HG02610 (cell line): ENCODE data around the gene SAMD4B.

Experiments
- ATAC-seq: cut with Tn5 transposase; IDR thresholded peaks from one replicate; pipeline ENCODE4 v1.9.1; 2021; ENCODE audit warnings: mild to moderate bottlenecking, moderate library complexity; ENCODE audit not compliant: unreplicated experiment

SAMD4B gene

DNA sequence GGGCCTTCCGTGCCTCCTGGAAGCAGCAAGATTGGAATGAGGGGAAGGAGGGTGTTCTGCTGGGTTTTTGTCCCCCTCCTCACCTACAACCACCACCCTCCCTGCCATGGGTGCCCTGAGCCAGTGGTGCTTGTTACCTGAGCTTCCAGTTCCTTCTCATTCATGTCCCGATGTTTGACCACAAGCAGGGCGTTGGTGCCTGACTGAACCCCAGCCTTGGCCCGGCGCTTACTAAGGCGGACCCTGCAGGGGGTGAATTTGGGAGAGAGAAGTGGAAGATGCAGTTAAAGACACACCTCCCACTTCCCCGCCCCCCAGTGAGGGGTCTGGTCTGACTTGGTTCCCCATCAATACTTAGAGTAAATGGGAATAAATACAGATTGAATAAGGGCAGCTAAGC is 44.3 kb downstream of the SAMD4B start:
- no peak for ATAC-seq

DNA sequence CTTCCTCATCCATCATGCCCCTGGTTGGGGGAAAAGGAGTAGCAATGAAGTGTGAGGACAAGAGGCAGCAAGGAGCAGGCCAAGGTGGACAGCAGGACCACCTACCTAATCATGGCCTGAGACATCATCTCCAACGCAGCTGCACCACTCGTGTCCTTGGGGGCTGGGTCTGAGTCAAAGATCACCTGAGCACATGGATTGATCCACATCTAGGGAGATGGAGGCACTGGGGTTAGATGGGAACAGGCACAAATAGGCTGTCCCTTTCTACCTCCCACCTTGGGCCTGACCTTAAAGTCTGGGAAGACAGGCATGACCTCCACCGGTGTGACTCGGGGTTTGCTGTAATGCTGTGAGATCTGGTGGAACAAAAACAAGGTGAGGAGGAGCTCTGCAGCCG is 46.4 kb downstream of the SAMD4B start:
- ATAC-seq: no peak

DNA sequence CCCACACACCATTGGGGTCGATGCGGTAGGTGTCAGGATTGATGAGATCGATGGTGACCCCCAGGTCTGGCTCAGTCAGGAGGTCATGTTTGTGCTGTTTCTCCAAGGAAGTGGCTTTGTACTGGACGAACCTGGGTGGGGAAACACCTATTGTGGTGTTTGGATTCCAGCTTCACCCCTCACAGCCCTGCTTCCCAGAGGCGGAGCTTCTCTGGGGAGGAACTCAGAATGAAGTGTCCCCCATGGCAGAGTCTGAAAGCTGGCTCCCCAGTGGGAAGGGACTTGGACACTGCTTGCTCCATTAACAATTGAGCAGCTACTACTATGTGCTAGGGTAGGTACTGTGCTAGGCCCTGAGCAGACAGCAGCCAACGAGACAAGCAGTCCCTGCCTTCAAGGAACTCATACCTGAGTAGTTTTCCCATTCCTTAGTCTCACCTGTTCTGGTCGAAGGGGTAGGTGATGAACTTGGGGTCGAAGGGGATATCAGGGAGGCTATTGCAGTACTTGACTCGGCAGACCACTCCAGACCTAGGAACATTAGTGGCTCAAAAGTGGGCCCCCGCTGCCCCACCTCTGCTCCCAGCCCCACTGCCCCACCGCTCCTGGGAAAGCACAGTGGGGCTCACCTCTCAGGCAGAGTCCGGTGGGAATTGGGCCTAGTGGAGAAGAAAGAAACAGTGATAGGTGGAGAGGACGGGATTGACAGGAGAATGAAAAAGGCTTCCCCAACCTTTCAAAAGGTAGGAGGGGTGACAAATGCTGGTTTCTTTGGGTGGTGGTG is 47.6 kb downstream of the SAMD4B start:
- ATAC-seq: no peak

DNA sequence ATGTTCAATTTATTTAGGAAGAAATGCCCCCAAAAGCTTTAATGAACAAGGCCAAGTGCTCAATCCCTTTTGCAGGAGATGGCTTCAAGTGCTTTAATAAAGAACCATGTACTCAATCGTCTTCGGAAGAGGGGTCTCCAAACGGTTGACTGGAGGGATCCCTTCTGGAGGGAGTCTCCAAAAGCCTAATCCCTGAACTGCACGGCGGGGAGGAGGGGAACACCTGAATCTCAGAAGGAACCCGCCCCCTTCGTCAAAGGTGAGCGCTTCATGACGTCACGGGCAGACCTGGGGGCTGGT is 48.2 kb downstream of the SAMD4B start:
- ATAC-seq: no peak

DNA sequence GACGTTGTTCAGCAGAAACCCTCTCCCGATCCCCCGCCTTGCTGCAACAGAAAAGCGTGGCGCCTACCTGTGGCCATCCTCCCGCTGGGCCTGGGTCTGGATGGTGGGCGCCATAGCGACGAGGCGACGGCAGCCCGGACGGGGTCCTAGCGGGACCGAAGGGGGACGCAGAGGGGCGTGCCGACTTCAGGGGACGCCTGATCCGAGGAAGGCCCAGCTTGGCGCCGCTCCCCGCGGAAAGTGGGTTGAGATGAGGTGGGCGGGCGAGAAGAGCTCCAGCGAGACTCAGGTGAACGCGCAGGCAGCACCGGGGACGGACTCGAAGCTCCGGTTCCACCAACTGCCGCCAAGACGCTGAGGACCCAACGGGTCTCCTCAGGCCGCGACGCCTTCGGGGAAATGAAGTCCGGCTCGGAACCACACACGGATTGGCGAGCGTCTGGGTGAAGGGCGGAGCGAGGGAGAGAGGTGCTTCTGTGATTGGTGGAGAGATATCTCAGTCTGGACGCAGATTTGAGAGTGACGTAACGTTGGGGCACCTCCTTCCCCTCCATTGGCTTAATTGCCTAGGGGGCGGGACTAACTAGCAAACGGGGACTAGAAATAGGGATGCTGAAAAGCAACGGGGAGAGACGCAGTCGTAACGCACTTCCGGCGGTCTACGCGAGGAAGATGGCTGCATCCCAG is 48.7 kb downstream of the SAMD4B start, which contains the start of the genes MED29 and PAF1:
Gene MED29 (plus strand): TSS at position 628 of the 687 bp plus-strand sequence. CDS start 45 bp downstream, at position 673.
Gene PAF1 (minus strand): TSS at position 356 of the 687 bp plus-strand sequence. CDS start 242 bp downstream, at position 114.
- peak; percentile 92 for ATAC-seq

DNA sequence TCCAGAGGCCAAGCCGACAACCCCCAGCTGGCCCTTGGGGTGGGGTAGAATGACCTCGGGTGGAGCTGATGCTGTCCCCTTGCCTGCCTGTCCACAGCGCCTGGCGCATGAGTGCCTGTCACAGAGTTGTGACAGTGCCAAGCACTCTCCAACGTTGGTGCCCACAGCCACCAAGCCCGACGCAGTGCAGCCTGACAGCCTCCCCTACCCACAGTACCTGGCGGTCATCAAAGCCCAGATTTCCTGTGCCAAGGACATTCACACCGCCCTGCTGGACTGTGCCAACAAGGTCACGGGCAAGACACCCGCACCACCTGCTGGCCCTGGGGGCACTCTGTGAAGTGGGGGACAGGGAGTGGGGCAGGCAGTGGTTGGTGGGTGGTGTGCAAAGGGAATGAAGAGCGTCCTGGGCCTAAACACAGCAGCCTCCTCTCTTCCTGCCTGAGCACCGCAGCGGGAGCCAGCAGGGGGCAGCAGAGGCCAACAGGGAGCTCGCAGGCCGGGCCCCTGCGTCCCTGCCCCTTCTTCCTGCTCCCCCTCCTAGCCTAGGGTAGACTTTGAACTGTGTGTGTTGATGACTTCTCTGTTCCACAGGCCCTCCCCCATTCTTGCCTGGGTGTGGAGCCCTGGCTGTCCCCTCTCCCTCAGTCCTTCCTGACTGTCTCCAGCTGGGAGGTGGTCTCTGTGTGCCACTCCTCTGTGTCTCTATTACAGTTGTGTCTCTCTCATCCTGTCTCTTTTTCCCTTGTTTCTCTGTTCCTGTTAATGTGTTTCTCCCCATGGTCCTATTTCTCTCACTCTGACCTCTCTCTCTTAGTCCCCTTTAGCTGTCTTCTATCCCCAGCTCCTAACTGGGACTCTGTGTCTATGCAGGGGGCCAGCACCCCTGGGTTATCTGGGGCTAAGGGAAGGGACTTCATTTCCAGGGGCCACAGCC is 55.4 kb downstream of the SAMD4B start:
- ATAC-seq: peak; percentile 36

DNA sequence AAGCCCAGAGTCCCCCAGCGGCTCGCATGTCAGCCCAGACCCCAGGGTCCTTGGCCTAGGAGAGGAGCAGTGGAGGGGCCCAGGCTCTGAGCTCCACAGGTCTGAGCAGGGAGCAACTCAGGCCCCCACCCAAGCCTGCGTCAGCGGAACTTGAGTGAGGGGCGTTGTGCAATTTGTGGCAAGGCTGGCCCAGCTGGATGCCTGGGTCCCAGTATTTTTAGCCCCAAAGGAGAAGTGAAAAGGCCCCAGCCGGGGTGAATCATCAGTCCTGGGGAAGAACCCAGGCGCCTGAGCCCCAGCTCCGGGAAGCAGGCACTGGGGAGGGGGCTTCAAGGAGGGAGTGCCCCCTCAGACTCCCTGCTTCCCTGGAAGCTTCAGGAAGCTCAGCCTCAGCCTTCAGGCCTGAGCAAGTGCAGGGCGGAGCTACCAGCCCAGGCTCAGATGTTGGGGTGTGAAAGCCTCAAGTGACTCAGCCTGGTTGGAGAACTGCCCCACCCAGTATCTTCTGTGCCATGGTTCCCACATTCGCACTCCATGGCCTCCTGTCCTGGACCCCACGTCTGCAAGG is 56.2 kb downstream of the SAMD4B start:
- no peak for ATAC-seq

DNA sequence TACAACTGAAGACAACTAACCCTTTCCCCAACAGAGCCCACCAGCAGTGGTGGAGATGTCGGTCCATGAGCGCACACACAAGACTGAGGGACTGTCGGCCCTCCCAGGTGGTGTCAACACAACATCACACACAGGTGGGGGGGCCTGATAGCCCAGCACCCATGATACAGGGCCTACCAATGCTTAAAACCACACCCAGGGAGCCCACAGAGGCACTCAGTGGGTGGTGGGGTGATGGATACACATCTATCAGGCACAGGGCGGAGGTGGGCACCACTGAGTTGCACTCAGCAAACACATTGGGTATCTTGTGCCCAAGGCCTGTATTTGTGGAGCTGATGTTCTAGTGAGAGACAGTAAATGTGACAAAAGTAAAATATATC is 57.4 kb downstream of the SAMD4B start:
- ATAC-seq: no peak

DNA sequence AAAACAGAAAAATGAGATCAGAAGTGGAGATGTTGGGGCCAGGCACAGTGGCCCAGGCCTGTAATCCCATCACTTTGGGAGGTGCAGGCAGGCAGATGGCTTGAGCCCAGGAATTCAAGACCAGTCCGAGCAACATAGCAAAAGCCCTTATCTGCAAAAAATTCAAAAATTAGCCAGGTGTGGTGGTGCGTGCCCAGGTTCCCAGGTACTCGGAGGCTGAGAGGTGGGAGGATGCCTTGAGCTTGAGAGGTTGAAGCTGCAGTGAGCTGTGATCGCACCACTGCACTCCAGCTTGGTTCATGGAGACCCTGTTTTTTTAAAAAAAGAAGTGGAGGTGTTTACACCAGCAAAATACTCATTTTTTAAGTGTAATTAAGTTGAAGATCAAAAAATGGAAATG is 57.8 kb downstream of the SAMD4B start:
- ATAC-seq: no peak

DNA sequence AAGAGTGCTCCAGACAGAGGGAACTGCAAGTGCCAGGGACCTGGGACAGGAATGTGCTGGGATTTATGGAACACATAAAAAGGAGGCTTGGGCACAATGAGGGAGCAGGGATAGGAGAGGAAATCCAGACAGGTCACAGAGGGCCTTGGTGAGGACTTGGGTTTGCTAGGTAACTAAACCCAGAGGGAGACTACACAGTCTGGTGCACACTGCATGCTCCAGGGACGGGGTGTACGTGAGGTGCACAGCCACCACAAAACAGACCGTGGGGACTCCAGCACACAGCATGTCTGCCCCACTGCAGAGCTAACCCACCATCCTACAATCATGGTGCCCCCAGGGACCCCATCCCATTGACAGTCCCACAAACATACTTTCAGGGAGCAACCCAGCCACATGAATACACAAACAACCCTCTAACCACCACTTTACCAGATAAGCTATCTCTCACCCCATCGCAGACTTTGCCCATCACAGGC is 58.9 kb downstream of the SAMD4B start:
- ATAC-seq: peak; percentile 10

DNA sequence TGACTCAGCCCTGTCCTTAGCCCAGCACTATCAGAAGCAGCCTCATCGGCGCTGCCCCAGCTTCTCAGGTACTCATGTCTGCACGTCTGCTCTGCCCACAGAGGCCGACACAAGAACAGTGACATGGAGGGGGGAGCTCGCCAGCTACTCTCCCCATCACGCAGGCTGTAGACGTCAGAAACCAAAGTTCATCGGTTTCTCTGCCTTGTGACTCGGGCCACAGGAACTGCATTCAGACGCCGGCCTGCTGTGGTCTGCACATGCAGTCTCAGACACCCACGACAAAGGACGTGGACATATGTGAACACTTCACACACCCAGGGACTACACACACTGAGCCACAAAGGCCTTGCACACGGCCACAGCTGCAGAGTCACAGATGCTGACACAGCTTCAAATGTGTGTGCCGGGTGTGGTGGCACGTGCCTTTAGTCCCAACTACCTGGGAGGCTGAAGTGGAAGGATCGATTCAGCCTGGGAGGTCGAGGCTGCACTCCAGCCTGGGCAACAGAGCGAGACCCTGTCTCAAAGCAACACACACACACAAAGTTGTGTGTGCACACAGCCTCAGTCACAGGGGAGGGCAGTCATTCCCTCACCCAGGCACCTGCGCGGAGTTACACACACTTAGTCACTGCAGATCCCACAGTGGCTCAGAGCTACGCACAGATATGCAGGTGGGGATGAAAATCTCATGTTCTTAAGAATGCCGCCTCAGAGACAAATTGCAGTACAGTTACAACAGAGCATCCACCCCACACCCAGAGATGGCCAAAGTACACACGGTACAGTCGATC is 59.5 kb downstream of the SAMD4B start:
- ATAC-seq: peak; percentile 20

DNA sequence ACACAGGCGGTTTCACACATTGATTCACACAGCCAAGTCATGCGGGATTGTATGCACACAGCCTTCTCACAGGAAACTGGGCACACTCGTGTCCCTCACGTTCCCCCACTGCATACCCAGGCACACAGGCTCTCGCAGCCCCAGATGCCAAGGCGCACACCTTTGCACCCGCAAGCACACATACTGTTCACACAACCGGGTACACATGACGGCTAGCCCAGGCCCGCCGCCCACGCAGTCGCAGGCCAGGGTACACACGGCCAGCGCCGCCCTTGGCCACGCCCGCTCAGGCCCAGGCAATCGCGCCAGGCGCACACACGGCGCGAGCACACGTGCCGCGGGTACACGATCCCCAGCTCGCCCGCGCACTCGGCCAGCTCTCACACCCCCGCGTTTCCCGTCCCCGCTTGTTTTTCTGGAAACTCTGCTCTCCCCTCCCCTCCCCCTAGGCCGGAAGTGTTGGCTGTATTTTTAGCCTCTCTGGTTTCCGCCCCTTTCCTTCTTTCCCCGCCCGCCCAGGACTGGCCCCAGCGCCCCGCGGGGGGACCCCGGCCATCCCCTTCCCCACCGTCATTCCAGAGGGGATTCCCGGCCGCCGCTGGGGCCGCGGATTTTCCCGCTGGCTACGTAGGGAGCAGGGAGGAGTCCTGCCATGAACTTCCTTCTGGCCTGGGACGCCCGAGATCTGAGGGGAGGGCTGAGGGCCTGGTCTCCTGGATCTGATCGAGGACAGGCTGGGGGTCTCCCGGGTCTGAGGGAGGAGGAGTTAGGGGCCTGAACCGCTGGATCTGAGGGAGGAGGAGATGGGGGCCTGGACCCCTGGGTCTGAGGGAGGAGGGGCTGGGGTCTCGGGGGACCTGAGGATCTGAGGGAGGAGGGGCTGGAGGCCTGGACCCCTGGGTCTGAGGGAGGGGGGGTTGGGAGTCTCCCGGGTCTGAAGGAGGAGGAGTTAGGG is 60.4 kb downstream of the SAMD4B start:
- ATAC-seq: no peak

DNA sequence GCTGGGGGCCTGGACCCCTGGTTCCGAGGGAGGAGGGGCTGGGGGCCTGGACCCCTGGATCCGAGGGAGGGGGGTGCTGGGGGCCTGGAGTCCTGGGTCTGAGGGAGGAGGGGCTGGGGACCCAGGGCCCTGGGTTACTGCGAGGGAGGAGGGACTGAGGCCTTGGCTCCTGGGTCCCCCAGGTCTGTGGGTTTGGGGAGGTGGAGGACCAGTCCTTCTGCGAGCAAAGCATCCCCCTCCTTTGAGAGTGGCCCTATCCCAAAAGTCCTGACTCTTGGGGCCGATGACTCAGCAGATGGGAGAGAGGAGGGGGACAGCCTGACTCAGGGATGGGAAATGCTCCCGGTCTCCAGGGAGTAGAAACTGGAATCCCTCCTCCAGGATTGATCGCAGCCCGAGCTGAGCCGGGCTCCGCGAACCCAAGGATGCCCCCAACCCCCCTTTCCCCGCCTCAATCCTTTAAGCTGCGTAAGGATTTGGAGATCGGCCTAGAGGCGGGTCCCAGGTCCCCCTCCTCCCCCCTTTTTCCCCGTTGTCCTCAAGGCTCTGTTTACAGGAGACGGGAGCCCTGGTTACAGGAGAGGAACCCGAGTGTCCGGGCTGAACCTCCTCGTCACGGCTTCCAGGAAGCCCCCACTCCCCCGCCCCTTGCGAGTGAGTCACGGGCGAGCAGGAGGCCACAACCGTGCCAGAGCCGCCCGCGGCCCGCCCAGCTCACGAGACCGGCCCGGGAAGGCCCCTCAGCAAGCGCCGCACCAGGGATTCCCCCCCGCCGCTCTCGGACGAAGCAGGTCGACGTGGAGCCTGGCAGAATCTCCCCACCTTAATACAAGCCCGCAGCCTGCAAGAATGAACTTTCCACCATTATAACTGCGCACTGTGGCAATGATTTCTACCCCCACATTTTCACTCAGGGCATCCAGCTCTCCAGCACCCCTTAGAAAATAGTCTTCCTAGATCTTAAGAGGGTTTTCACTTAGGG is 61.4 kb downstream of the SAMD4B start:
- no peak for ATAC-seq

DNA sequence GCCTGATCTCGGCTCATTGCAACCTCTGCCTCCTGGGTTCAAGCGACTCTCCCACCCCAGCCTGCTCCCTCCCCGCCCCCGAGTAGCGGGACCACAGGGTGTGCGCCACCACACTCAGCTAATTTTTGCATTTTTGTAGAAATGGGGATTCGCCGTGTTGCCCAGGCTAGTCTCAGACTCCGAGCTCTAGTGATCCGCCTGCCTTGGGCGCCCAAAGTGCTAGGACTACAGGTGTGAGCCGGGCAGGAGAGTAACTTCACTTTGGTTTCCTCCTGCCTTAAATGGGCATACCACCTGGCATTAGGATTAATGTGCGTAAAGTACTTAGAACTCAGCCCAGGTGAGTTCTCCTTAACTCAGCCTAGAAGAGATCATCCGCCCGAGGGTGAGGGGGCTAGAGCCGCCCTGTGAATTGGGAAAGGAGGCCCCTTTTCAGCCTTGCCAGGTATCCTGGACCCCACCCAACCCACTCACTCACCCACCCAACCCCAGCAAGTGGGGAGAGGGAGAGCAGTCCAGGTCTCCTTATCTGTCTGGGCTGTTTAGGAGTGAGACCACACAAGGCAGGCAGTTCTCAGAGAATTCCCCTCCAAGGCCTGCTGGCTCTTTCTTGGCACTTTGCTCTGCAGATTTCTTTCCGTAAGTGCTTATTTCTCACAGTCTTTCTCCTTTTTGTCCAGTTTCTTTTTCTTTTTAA is 63.2 kb downstream of the SAMD4B start:
- no peak for ATAC-seq

DNA sequence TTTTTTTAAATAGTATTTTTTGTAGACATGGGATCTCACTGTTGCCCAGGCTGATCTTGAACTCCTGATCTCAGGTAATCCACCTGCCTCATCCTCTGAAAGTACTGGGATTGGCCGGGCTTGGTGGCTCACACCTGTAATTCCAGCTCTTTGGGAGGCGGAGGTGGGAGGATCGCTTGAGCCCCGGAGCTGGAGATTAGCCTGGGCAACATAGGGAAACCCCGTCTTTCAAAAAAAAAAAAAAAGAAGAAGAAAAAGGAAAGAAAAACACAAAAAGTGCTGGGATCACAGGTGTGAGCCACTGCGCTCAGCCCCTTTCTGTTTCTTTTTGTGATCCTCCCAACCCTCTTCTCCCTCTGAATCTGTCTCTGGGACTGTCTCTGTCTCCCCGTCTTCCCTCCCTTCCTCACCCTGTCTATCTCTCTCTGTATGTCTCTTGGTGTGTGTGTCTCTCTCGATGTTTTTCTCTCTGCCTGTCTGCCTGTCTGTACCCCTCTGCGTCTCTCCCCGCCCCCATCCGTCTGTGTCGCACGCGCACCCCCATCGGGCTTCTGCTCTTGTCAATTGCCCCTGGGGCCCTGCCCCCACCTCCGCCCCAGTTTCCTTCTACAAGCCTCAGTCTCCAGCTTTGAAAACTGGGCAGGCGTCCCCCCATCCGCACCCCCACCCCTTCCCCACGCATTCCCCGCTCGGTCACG is 63.9 kb downstream of the SAMD4B start:
- no peak for ATAC-seq

DNA sequence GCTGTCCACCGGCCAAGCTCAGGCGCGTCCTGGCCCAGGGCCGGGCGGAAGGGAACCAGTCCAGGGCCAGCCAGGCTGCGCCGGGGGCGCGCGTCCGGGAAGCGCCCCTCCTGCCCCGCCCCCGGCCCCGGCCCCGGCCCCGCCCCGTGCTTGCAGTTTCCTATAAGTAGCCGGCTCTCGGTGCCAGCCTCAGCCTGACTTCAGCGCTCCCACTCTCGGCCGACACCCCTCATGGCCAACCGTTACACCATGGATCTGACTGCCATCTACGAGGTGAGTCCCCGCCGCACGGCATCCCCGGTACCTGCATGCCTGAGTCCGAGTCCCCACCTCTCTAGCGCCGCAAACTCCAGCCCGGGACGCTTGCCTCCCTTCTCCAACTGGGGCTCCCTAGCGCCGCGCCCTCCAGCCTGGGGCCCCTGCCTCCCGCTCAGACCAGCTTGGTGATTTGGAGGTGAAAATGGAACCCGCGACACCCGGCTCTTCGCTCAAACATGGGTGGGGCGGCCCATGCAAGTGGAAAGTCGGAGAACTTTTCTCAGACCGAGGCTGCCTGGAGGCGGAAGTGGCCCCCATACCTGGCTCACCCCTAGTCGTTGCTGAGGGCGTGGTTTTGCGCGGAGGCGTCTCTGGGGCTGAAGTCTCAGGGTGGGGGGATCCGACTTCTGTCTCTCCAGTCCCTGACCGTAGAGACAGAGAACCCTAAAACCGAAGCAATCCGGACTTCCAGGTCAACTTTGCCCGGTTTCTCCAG is 64.6 kb downstream of the SAMD4B start, which contains the start of gene ZFP36:
Gene ZFP36 (plus strand): TSS at position 192 of the 754 bp plus-strand sequence. CDS start 58 bp downstream, at position 250.
- no peak for ATAC-seq
